Endothelial cell (in vitro differentiated cells): ENCODE measurements around the gene PHAF1. TPM values are rescaled to one million over a fixed set of nuclear protein-coding genes. Genes with fewer than 3 reads are reported as not detected.
A peak's percentile ranks its signal among the peaks of the same experiment; 100 is the strongest.

Experiments used
- DNase-seq: peaks from one replicate; pipeline ENCODE4 v3.0.0; 2021; ENCODE audit warnings: low spot score
- H3K27ac Mint-ChIP-seq: one replicate; pipeline ENCODE4 v1.8.0; 2021; ENCODE audit warnings: mixed read lengths, inconsistent platforms; ENCODE audit not compliant: unreplicated experiment
- H3K27me3 Mint-ChIP-seq: one replicate; pipeline ENCODE4 v1.8.0; 2021; ENCODE audit warnings: mild to moderate bottlenecking, moderate library complexity, mixed read lengths, inconsistent platforms; ENCODE audit not compliant: unreplicated experiment
- H3K36me3 Mint-ChIP-seq: one replicate; pipeline ENCODE4 v1.8.0; 2021; ENCODE audit warnings: mild to moderate bottlenecking, low read depth, mixed read lengths, inconsistent platforms; ENCODE audit not compliant: unreplicated experiment
- H3K4me1 Mint-ChIP-seq: one replicate; pipeline ENCODE4 v1.8.0; 2021; ENCODE audit warnings: mild to moderate bottlenecking, mixed read lengths, inconsistent platforms; ENCODE audit not compliant: unreplicated experiment
- H3K4me3 Mint-ChIP-seq: one replicate; pipeline ENCODE4 v1.8.0; 2021; ENCODE audit warnings: mild to moderate bottlenecking, mixed read lengths, inconsistent platforms; ENCODE audit not compliant: unreplicated experiment
- H3K9me3 Mint-ChIP-seq: one replicate; pipeline ENCODE4 v1.8.0; 2021; ENCODE audit warnings: mixed read lengths, inconsistent platforms; ENCODE audit not compliant: unreplicated experiment
- CTCF ChIP-seq: fragments of 200-600 bp; sonication (generic); IDR thresholded peaks from one replicate; pipeline ENCODE4 v1.5.0; 2021; ENCODE audit warnings: antibody characterized with exemption; ENCODE audit not compliant: unreplicated experiment
- total RNA-seq: library from RNA; stranded (reverse); fragmentation: NEBNext Ultra II Directional; extraction: Animal tissue kit (Norgen Biotek cat#: 25700); gene quantifications from one replicate; pipeline ENCODE4 v1.2.1, GENCODE V29; 2021; ENCODE audit not compliant: unreplicated experiment

PHAF1 gene
- total RNA-seq, 1 donor from 2014 or later, result 17.7 TPM

- peak; percentile 21 for DNase-seq
- peaks cover 14% of the 10 kb centered on the region for H3K36me3 Mint-ChIP-seq
- H3K9me3 Mint-ChIP-seq, result no peaks in the 10 kb centered on the region
- no peak overlapping the region for H3K4me3 Mint-ChIP-seq
- H3K27ac Mint-ChIP-seq, result no peak overlapping the region
- TF ChIP-seq CTCF, result no peak
- H3K4me1 Mint-ChIP-seq, result no peaks in the 10 kb centered on the region
- H3K27me3 Mint-ChIP-seq, result peaks cover 2% of the 10 kb centered on the region
These were observed 5.7 kb upstream of the PHAF1 start for GRCh38 chr16:67104061-67104460.

GRCh38 chr16:67104845-67105244, 4.9 kb upstream of the PHAF1 start:
- H3K4me1 Mint-ChIP-seq, result peaks cover 4% of the 10 kb centered on the region
- H3K36me3 Mint-ChIP-seq, result peaks cover 14% of the 10 kb centered on the region
- DNase-seq, result no peak
- H3K27me3 Mint-ChIP-seq, result peaks cover 4% of the 10 kb centered on the region
- H3K27ac Mint-ChIP-seq, result no peak overlapping the region
- H3K9me3 Mint-ChIP-seq, result no peaks in the 10 kb centered on the region
- no peak overlapping the region for H3K4me3 Mint-ChIP-seq
- TF ChIP-seq CTCF, result no peak

- no peaks in the 10 kb centered on the region for H3K9me3 Mint-ChIP-seq
These were observed 4.5 kb upstream of the PHAF1 start for GRCh38 chr16:67105246-67105645.

GRCh38 chr16:67105881-67106280, 3.9 kb upstream of the PHAF1 start:
- H3K9me3 Mint-ChIP-seq, result no peaks in the 10 kb centered on the region
- H3K36me3 Mint-ChIP-seq, result peaks cover 14% of the 10 kb centered on the region
- H3K27me3 Mint-ChIP-seq, result peaks cover 9% of the 10 kb centered on the region
- no peak for TF ChIP-seq CTCF
- H3K27ac Mint-ChIP-seq, result no peak overlapping the region
- peaks cover 11% of the 10 kb centered on the region for H3K4me1 Mint-ChIP-seq
- no peak for DNase-seq
- H3K4me3 Mint-ChIP-seq, result no peak overlapping the region

More at GRCh38 chr16:67105246-67105645, 4.5 kb upstream of the PHAF1 start:
- no peak for TF ChIP-seq CTCF
- Mint-ChIP-seq H3K36me3 (peaks cover 14% of the 10 kb centered on the region), H3K4me1 (peaks cover 7% of the 10 kb centered on the region), H3K4me3 (no peak overlapping the region), H3K27ac (no peak overlapping the region), H3K27me3 (peaks cover 6% of the 10 kb centered on the region)
- DNase-seq, result no peak

GRCh38 chr16:67108489-67108888, 1.3 kb upstream of the PHAF1 start:
- Mint-ChIP-seq H3K36me3 (no peaks in the 10 kb centered on the region), H3K4me1 (peaks cover 28% of the 10 kb centered on the region), H3K27me3 (peaks cover 11% of the 10 kb centered on the region), H3K4me3 (no peak overlapping the region), H3K9me3 (no peaks in the 10 kb centered on the region), H3K27ac (no peak overlapping the region)
- no peak for DNase-seq
- TF ChIP-seq CTCF, result no peak
